22Rv1 (cell line): ENCODE results near the gene CERK.

ENCODE experiments used
- CTCF ChIP-seq: fragments of 450-650 bp; IDR thresholded peaks from 2 replicates; pipeline ENCODE4 v1.5.1; 2017; ENCODE audit warnings: mild to moderate bottlenecking
- ZFX ChIP-seq: fragments of 450-650 bp; IDR thresholded peaks from 2 replicates; pipeline ENCODE4 v1.6.1; 2017; ENCODE audit warnings: antibody characterized with exemption, borderline replicate concordance

GRCh38 chr22:46659059-46659790 lies 78.8 kb downstream of the CERK start:
- TF ChIP-seq CTCF (no peak), ZFX (no peak)
